HEK293T (cell line): ENCODE measurements around the gene CDH12.
"Not testable (repeated sequence)": the region's sequence is repeated elsewhere in the genome, so short reads cannot be mapped to it uniquely, and the experiment has no call there.

Experiments used
- ARNT ChIP-seq: fragments of 450-650 bp; IDR thresholded peaks from 2 replicates; pipeline ENCODE4 v1.6.1; 2017; ENCODE audit warnings: mild to moderate bottlenecking
- BHLHE40 ChIP-seq: fragments of 450-650 bp; IDR thresholded peaks from 2 replicates; pipeline ENCODE4 v1.6.1; 2016; ENCODE audit warnings: mild to moderate bottlenecking, moderate library complexity, borderline replicate concordance
- CTBP1 ChIP-seq: fragments of 450-650 bp; IDR thresholded peaks from 2 replicates; pipeline ENCODE4 v1.6.1; 2016; ENCODE audit warnings: borderline replicate concordance
- ELF4 ChIP-seq: fragments of 450-650 bp; IDR thresholded peaks from 2 replicates; pipeline ENCODE4 v1.6.1; 2017; ENCODE audit warnings: antibody characterized with exemption
- FOXA1 ChIP-seq: fragments of 450-650 bp; IDR thresholded peaks from 2 replicates; pipeline ENCODE4 v1.6.1; 2016; ENCODE audit warnings: mild to moderate bottlenecking
- FOXK2 ChIP-seq: fragments of 450-650 bp; IDR thresholded peaks from 2 replicates; pipeline ENCODE4 v1.6.1; 2016; ENCODE audit warnings: mild to moderate bottlenecking
- FOXM1 ChIP-seq: fragments of 450-650 bp; IDR thresholded peaks from 2 replicates; pipeline ENCODE4 v1.6.1; 2017; ENCODE audit warnings: mild to moderate bottlenecking, borderline replicate concordance
- HDGF ChIP-seq: fragments of 450-650 bp; IDR thresholded peaks from 2 replicates; pipeline ENCODE4 v1.6.1; 2017; ENCODE audit warnings: antibody characterized with exemption, borderline replicate concordance
- L3MBTL2 ChIP-seq: fragments of 450-650 bp; conservative IDR thresholded peaks from 2 replicates; pipeline ENCODE4 v1.6.1; 2016; ENCODE audit warnings: mild to moderate bottlenecking
- NFRKB ChIP-seq: fragments of 450-650 bp; IDR thresholded peaks from 2 replicates; pipeline ENCODE4 v1.6.1; 2016; ENCODE audit warnings: mild to moderate bottlenecking, moderate library complexity
- SP1 ChIP-seq: fragments of 450-650 bp; IDR thresholded peaks from 2 replicates; pipeline ENCODE4 v1.6.1; 2017
- SUZ12 ChIP-seq: fragments of 450-650 bp; IDR thresholded peaks from 2 replicates; pipeline ENCODE4 v1.6.1; 2016; ENCODE audit warnings: mild to moderate bottlenecking
- TARDBP ChIP-seq: fragments of 450-650 bp; IDR thresholded peaks from 2 replicates; pipeline ENCODE4 v1.6.1; 2016
- ZNF384 ChIP-seq: fragments of 450-650 bp; IDR thresholded peaks from 2 replicates; pipeline ENCODE4 v1.6.1; 2016

GRCh38 chr5:21985799-21986198, 867.3 kb downstream of the CDH12 start:
- TF ChIP-seq FOXM1, HDGF, TARDBP, FOXK2, BHLHE40, SUZ12, FOXA1, SP1, ELF4, ZNF384, CTBP1, NFRKB, ARNT, L3MBTL2: not testable (repeated sequence)
